HepG2 (cell line): Measurements from ENCODE around the gene HEXIM1. TPM values are rescaled to one million over a fixed set of nuclear protein-coding genes. Genes with fewer than 3 reads are reported as not detected.

Experiments
- AHR ChIP-seq: IDR thresholded peaks from 2 replicates; pipeline ENCODE4 v1.6.1; 2018; ENCODE audit warnings: missing genetic modification reagents, missing compliant biosample characterization
- HDAC2 ChIP-seq: sonication (generic); formaldehyde crosslinking; IDR thresholded peaks from 2 replicates; pipeline ENCODE4 v1.4.0; 2020; ENCODE audit warnings: missing genetic modification reagents
- HNRNPL ChIP-seq: fragments of 200-400 bp; formaldehyde crosslinking; IDR thresholded peaks from 2 replicates; pipeline ENCODE4 v1.6.1; 2017; ENCODE audit warnings: mild to moderate bottlenecking, low read depth, low read length
- KDM6A ChIP-seq: IDR thresholded peaks from 2 replicates; pipeline ENCODE4 v1.6.1; 2016; ENCODE audit warnings: low read depth
- MZF1 ChIP-seq: sonication (generic); formaldehyde crosslinking; IDR thresholded peaks from 2 replicates; pipeline ENCODE4 v1.8.1; 2023; ENCODE audit warnings: mild to moderate bottlenecking, missing genetic modification reagents, borderline replicate concordance
- NR0B2 ChIP-seq: sonication (generic); formaldehyde crosslinking; IDR thresholded peaks from 2 replicates; pipeline ENCODE4 v1.4.0; 2020; ENCODE audit warnings: mild to moderate bottlenecking, missing genetic modification reagents
- PPARG ChIP-seq: conservative IDR thresholded peaks from 2 replicates; pipeline ENCODE4 v1.6.1; 2016; ENCODE audit warnings: missing biosample characterization, missing genetic modification reagents
- STAT6 ChIP-seq: sonication (generic); formaldehyde crosslinking; IDR thresholded peaks from 2 replicates; pipeline ENCODE4 v1.4.0; 2020; ENCODE audit warnings: missing genetic modification reagents, mild to moderate bottlenecking, borderline replicate concordance
- TERF1 ChIP-seq: sonication (generic); formaldehyde crosslinking; IDR thresholded peaks from 2 replicates; pipeline ENCODE4 v1.8.0; 2022; ENCODE audit warnings: mild to moderate bottlenecking, missing genetic modification reagents, moderate library complexity
- YEATS4 ChIP-seq: sonication (generic); formaldehyde crosslinking; IDR thresholded peaks from 2 replicates; pipeline ENCODE4 v1.4.0; 2020; ENCODE audit warnings: missing genetic modification reagents, borderline replicate concordance
- ZBTB26 ChIP-seq: IDR thresholded peaks from 2 replicates; pipeline ENCODE4 v1.6.1; 2016; ENCODE audit warnings: missing compliant biosample characterization, missing genetic modification reagents, borderline replicate concordance
- ZNF296 ChIP-seq: sonication (generic); formaldehyde crosslinking; conservative IDR thresholded peaks from 2 replicates; pipeline ENCODE4 v1.5.0; 2020; ENCODE audit warnings: mild to moderate bottlenecking, missing genetic modification reagents
- ZNF646 ChIP-seq: sonication (generic); formaldehyde crosslinking; IDR thresholded peaks from 2 replicates; pipeline ENCODE4 v1.9.0; 2021; ENCODE audit warnings: mild to moderate bottlenecking, missing genetic modification reagents
- ZNF777 ChIP-seq: sonication (generic); formaldehyde crosslinking; IDR thresholded peaks from 2 replicates; pipeline ENCODE4 v1.4.0; 2020; ENCODE audit warnings: missing genetic modification reagents
- polyA plus RNA-seq, 8 experiments: library from polyadenylated mRNA; depleted of rRNA in 3 of 8; stranded (reverse) in 7 of 8; unstranded in 1 of 8; fragments of >200 nt; fragmentation: Illumina TruSeq in 4 of 8; extraction: Trizol in 4 of 8; gene quantifications; 2 replicates each; pipeline versions ENCODE4 v1.2.1 to v1.2.3, GENCODE V29; 2011 to 2016; ENCODE audit warnings: low read depth in 4 of 8, missing spikeins in 1 of 8, mixed read lengths in 1 of 8; ENCODE audit not compliant: insufficient read depth in 1 of 8
- total RNA-seq, 5 experiments: library from RNA; depleted of rRNA; stranded (reverse); fragments of >200 nt; fragmentation: Illumina TruSeq; extraction: Trizol; gene quantifications; 2 replicates each; pipeline ENCODE4 v1.2.3, GENCODE V29; 2016; ENCODE audit warnings: low read depth in 1 of 5

The HEXIM1 gene
- total and polyA plus RNA-seq, 2 of the 13 experiments (the other 11 are each of a cell fraction or from before 2014, with no cell fraction given), result 10.5 to 16.6 TPM

- no peak for TF ChIP-seq ZNF646 (CRISPR knock-in tag)
- TF ChIP-seq PPARG (CRISPR knock-in tag), result no peak; the same call in 1 of the 2 replicates
- TF ChIP-seq STAT6, result no peak
- no peak for TF ChIP-seq TERF1 (CRISPR knock-in tag)
- no peak for TF ChIP-seq NR0B2
- no peak for TF ChIP-seq ZNF777
- TF ChIP-seq ZNF296, result no peak; the same call in 1 of the 2 replicates
- TF ChIP-seq HNRNPL, result peak; percentile 97
- no peak for TF ChIP-seq YEATS4
- no peak for TF ChIP-seq MZF1 (CRISPR knock-in tag)
- TF ChIP-seq AHR, result peak; percentile 23; the same call in 1 of the 2 replicates
- TF ChIP-seq ZBTB26 (CRISPR knock-in tag), result no peak
- peak; percentile 43 for TF ChIP-seq HDAC2 (CRISPR knock-in tag)
- TF ChIP-seq KDM6A (CRISPR knock-in tag), result peak; percentile 48; the same call in 1 of the 2 replicates
Measured at GRCh38 chr17:45123930-45124796, 24.1 kb upstream of the HEXIM1 start (continued).
